GM12878 (cell line): ENCODE data around the gene HBQ1.

Source experiments
- BHLHE40 ChIP-seq, 2 experiments: fragments of 450-650 bp in 1 of 2; IDR thresholded peaks; 2 replicates each; pipeline ENCODE4 v1.6.1; 2011 to 2017; ENCODE audit warnings: low read depth in 2 of 2, borderline replicate concordance in 1 of 2, improper control_type of control experiment in 1 of 2, low read length in 1 of 2, mild to moderate bottlenecking in 1 of 2
- NBN ChIP-seq: fragments of 450-650 bp; IDR thresholded peaks from 2 replicates; pipeline ENCODE4 v1.6.1; 2016

DNA sequence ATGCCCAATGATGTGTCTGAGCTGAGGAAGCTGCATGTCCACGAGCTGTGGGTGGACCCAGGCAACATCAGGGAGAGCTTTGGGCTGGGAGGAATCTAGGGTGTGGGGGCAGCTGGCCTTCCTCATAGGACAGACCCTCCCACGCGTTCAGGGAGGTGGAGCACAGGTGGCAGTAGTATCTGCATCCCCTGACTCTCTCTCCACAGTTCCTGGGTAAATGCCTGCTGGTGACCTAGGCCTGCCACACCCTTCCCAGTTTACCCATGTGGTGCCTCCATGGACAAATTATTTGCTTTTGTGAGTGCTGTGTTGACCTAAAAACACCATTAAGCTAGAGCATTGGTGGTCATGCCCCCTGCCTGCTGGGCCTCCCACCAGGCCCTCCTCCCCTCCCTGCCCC, 11.2 kb upstream of the HBQ1 start:
- TF ChIP-seq BHLHE40 (IDR thresholded peaks at IDR 0.05; ENCODE audit: borderline replicate concordance in 1 of 2, low read depth in 2 of 2, low read length in 1 of 2) (no peak), NBN (no peak)
